ENCODE data around the gene DPPA3. TPM values are rescaled to one million over a fixed set of nuclear protein-coding genes. Genes with fewer than 3 reads are reported as not detected.
"Not testable (repeated sequence)": the region's sequence is repeated elsewhere in the genome, so short reads cannot be mapped to it uniquely, and the experiment has no call there.

The DPPA3 gene
- total RNA-seq, 1 donor from 2014 or later, result not detected

DNA sequence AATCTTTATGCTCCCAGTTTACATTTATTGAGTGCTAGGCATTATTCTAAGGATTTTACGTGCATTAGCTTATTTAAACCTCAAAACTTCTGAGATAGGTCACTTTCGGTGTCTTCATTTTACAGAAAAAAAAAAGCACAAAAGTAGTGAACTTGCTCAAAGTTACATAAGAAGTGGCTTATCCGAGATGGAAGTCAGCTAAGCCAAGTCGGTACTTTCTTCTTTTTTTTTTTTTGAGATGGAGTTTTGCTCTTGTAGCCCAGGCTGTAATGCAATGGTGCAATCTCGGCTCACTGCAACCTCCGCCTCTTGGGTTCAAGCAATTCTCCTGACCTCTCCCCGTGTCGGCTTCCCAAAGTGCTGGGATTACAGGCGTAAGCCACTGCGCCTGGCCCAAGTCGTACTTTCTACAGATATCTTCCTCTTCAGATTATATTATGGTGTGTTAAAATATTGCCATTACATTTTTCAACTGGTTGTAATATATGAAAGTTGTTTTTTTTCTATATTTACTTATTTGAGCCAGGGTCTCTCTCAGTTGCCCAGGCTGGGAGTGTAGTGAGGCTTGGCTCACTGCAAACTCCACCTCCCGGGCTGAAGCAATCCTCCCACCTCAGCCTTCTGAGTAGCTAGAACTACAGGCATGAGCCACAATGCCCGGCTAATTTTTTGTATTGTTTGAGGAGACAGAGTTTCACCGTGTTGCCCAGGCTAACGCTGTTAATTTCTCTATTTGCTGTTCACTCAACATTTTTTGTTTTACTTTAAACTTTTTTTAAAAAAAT, 8.9 kb downstream of the DPPA3 start:
- Mint-ChIP-seq H3K4me3 (ENCODE audit: unreplicated experiment) (no peak overlapping the region), H3K36me3 (ENCODE audit: low read depth, unreplicated experiment) (no peaks in the 10 kb centered on the region), H3K27ac (ENCODE audit: unreplicated experiment) (no peak overlapping the region), H3K4me1 (ENCODE audit: low read depth, unreplicated experiment) (peaks cover 3% of the 10 kb centered on the region), H3K27me3 (ENCODE audit: low read depth, unreplicated experiment) (no peaks in the 10 kb centered on the region), H3K9me3 (ENCODE audit: unreplicated experiment) (no peaks in the 10 kb centered on the region)
- H4K20me1 ChIP-seq (ENCODE audit: insufficient read depth, low read length), result no peaks in the 10 kb centered on the region
- no peaks in the 10 kb centered on the region for H3K36me3 ChIP-seq (ENCODE audit: insufficient read depth, low read length)
- no peak overlapping the region for H3K9ac ChIP-seq (ENCODE audit: low read length)
- no peak for TF ChIP-seq EZH2 (IDR thresholded peaks at IDR 0.05; ENCODE audit: insufficient read depth, low read length)
- TF ChIP-seq, protein P1, sequence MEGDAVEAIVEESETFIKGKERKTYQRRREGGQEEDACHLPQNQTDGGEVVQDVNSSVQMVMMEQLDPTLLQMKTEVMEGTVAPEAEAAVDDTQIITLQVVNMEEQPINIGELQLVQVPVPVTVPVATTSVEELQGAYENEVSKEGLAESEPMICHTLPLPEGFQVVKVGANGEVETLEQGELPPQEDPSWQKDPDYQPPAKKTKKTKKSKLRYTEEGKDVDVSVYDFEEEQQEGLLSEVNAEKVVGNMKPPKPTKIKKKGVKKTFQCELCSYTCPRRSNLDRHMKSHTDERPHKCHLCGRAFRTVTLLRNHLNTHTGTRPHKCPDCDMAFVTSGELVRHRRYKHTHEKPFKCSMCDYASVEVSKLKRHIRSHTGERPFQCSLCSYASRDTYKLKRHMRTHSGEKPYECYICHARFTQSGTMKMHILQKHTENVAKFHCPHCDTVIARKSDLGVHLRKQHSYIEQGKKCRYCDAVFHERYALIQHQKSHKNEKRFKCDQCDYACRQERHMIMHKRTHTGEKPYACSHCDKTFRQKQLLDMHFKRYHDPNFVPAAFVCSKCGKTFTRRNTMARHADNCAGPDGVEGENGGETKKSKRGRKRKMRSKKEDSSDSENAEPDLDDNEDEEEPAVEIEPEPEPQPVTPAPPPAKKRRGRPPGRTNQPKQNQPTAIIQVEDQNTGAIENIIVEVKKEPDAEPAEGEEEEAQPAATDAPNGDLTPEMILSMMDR (IDR thresholded peaks at IDR 0.05; ENCODE audit: insufficient read depth, low read depth, low read length), result no peak
- no peak overlapping the region for H3K27ac ChIP-seq (ENCODE audit: low read depth, low read length)
- no peaks in the 10 kb centered on the region for H3K79me2 ChIP-seq (ENCODE audit: insufficient read depth, low read length)
- no peak overlapping the region for H3K4me2 ChIP-seq (ENCODE audit: low read length)
- H3K27me3 ChIP-seq (ENCODE audit: insufficient read depth, low read length), result no peaks in the 10 kb centered on the region
- no peak overlapping the region for H2AFZ ChIP-seq (ENCODE audit: low read depth, low read length)
- H3K4me1 ChIP-seq (ENCODE audit: insufficient read depth, low read length), result no peaks in the 10 kb centered on the region
- no peaks in the 10 kb centered on the region for H3K9me3 ChIP-seq (ENCODE audit: insufficient read depth, low read depth, low read length)
- FAIRE-seq (no peak), DNase-seq (ENCODE audit: low read depth) (no peak)
- H3K4me3 ChIP-seq (ENCODE audit: insufficient read depth, low read depth, low read length), result no peak overlapping the region

DNA sequence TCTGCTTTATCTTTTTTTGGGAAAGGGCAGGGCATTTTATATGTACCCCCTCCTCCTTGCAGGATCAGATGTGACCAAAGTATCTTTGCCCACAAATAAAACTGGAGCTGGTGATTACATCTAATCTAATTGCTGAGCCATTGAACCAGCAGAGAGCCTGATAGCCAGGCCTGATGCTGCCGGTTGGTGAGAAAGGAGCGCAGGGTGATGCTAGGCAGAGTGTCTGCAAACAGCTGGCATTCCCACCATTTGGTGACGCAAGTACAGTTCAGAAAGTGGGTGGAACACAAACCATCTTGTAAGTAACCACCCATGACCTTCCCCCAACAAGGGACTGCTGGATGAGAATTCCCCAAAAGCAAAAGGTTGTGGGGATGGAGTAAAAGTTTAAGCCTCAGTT, 12.7 kb downstream of the DPPA3 start:
- Mint-ChIP-seq H3K36me3 (ENCODE audit: low read depth, unreplicated experiment) (no peaks in the 10 kb centered on the region), H3K9me3 (ENCODE audit: unreplicated experiment) (no peaks in the 10 kb centered on the region), H3K4me3 (ENCODE audit: unreplicated experiment) (no peak overlapping the region), H3K27me3 (ENCODE audit: low read depth, unreplicated experiment) (no peaks in the 10 kb centered on the region), H3K4me1 (ENCODE audit: low read depth, unreplicated experiment) (no peaks in the 10 kb centered on the region), H3K27ac (ENCODE audit: unreplicated experiment) (no peak overlapping the region)
- Histone ChIP-seq H4K20me1 (ENCODE audit: insufficient read depth, low read length) (no peaks in the 10 kb centered on the region), H3K36me3 (ENCODE audit: insufficient read depth, low read length) (no peaks in the 10 kb centered on the region), H3K4me2 (ENCODE audit: low read length) (no peak overlapping the region), H3K4me1 (ENCODE audit: insufficient read depth, low read length) (no peaks in the 10 kb centered on the region), H2AFZ (ENCODE audit: low read depth, low read length) (no peak overlapping the region), H3K27ac (ENCODE audit: low read depth, low read length) (no peak overlapping the region), H3K79me2 (ENCODE audit: insufficient read depth, low read length) (no peaks in the 10 kb centered on the region), H3K9me3 (ENCODE audit: insufficient read depth, low read depth, low read length) (no peaks in the 10 kb centered on the region), H3K4me3 (ENCODE audit: insufficient read depth, low read depth, low read length) (no peak overlapping the region), H3K9ac (ENCODE audit: low read length) (no peak overlapping the region), H3K27me3 (ENCODE audit: insufficient read depth, low read length) (no peaks in the 10 kb centered on the region)
- FAIRE-seq (no peak), DNase-seq (ENCODE audit: low read depth) (no peak)
- TF ChIP-seq, protein P1 (IDR thresholded peaks at IDR 0.05; ENCODE audit: insufficient read depth, low read depth, low read length), result no peak
- no peak for TF ChIP-seq EZH2 (IDR thresholded peaks at IDR 0.05; ENCODE audit: insufficient read depth, low read length)

DNA sequence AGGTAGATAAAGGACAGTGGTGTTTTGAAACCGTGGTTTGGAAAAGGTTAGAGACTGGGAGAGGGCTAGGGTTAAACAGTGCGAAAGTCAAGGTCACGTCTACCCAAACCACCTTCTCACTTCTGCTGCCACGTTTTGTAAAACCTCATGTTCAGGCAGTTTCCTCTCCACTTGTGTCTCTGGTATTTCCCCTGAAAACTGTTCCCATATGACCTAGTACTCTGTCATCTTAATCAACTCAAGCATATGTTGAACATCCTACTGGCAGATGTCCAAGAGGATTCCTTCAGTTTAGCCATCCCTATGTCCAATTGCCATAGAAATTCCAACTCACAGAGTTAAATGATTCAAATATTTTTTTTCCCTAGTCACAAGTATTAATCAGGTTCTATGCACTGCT, 18.5 kb downstream of the DPPA3 start:
- H3K4me3 Mint-ChIP-seq (ENCODE audit: unreplicated experiment), result no peak overlapping the region
- no peak overlapping the region for H3K27ac Mint-ChIP-seq (ENCODE audit: unreplicated experiment)
- FAIRE-seq, result no peak

GRCh38 chr12:7730984-7731383, 19.8 kb downstream of the DPPA3 start:
- not testable (repeated sequence) for H3K79me2 ChIP-seq (ENCODE audit: insufficient read depth, low read length); FAIRE-seq; H3K36me3 ChIP-seq (ENCODE audit: insufficient read depth, low read length); DNase-seq (ENCODE audit: low read depth); H3K27me3 ChIP-seq (ENCODE audit: insufficient read depth, low read length); H3K27ac Mint-ChIP-seq (ENCODE audit: unreplicated experiment); H3K36me3 Mint-ChIP-seq (ENCODE audit: low read depth, unreplicated experiment); H3K4me1 ChIP-seq (ENCODE audit: insufficient read depth, low read length); H3K9ac ChIP-seq (ENCODE audit: low read length); H3K9me3 ChIP-seq (ENCODE audit: insufficient read depth, low read depth, low read length); H3K4me3 ChIP-seq (ENCODE audit: insufficient read depth, low read depth, low read length); H3K4me3 Mint-ChIP-seq (ENCODE audit: unreplicated experiment); H4K20me1 ChIP-seq (ENCODE audit: insufficient read depth, low read length); H2AFZ ChIP-seq (ENCODE audit: low read depth, low read length); H3K4me1 Mint-ChIP-seq (ENCODE audit: low read depth, unreplicated experiment); H3K9me3 Mint-ChIP-seq (ENCODE audit: unreplicated experiment); H3K4me2 ChIP-seq (ENCODE audit: low read length); H3K27me3 Mint-ChIP-seq (ENCODE audit: low read depth, unreplicated experiment); H3K27ac ChIP-seq (ENCODE audit: low read depth, low read length)

More for the DNA sequence above, 18.5 kb downstream of the DPPA3 start:
- no peaks in the 10 kb centered on the region for H3K79me2 ChIP-seq (ENCODE audit: insufficient read depth, low read length)
- DNase-seq (ENCODE audit: low read depth), result no peak
- no peak overlapping the region for H3K4me3 ChIP-seq (ENCODE audit: insufficient read depth, low read depth, low read length)
- Mint-ChIP-seq H3K4me1 (ENCODE audit: low read depth, unreplicated experiment) (peaks cover 3% of the 10 kb centered on the region), H3K36me3 (ENCODE audit: low read depth, unreplicated experiment) (no peaks in the 10 kb centered on the region), H3K27me3 (ENCODE audit: low read depth, unreplicated experiment) (no peaks in the 10 kb centered on the region), H3K9me3 (ENCODE audit: unreplicated experiment) (no peaks in the 10 kb centered on the region)
- H3K4me1 ChIP-seq (ENCODE audit: insufficient read depth, low read length), result no peaks in the 10 kb centered on the region
- H4K20me1 ChIP-seq (ENCODE audit: insufficient read depth, low read length), result no peaks in the 10 kb centered on the region
- no peak overlapping the region for H2AFZ ChIP-seq (ENCODE audit: low read depth, low read length)
- no peak overlapping the region for H3K4me2 ChIP-seq (ENCODE audit: low read length)
- H3K27ac ChIP-seq (ENCODE audit: low read depth, low read length), result no peak overlapping the region
- H3K9ac ChIP-seq (ENCODE audit: low read length), result no peak overlapping the region
- H3K9me3 ChIP-seq (ENCODE audit: insufficient read depth, low read depth, low read length), result no peaks in the 10 kb centered on the region
- no peak for TF ChIP-seq EZH2 (IDR thresholded peaks at IDR 0.05; ENCODE audit: insufficient read depth, low read length)
- TF ChIP-seq, protein P1 (IDR thresholded peaks at IDR 0.05; ENCODE audit: insufficient read depth, low read depth, low read length), result no peak
- no peaks in the 10 kb centered on the region for H3K27me3 ChIP-seq (ENCODE audit: insufficient read depth, low read length)
- no peaks in the 10 kb centered on the region for H3K36me3 ChIP-seq (ENCODE audit: insufficient read depth, low read length)
